HepG2 (cell line): ENCODE data around the gene CARD9.

ENCODE experiments used
- CTCF ChIP-seq: sonication (generic); formaldehyde crosslinking; IDR thresholded peaks from 2 replicates; pipeline ENCODE4 v1.5.0; 2020; ENCODE audit warnings: mild to moderate bottlenecking, missing genetic modification reagents, moderate library complexity
- E2F1 ChIP-seq: sonication (generic); formaldehyde crosslinking; IDR thresholded peaks from 2 replicates; pipeline ENCODE4 v1.5.0; 2020; ENCODE audit warnings: missing genetic modification reagents
- EZH2 ChIP-seq: conservative IDR thresholded peaks from 2 replicates; pipeline ENCODE4 v1.6.1; 2012; ENCODE audit warnings: mild to moderate bottlenecking, low read depth, low read length, moderate library complexity
- FOSL1 ChIP-seq: sonication (generic); formaldehyde crosslinking; IDR thresholded peaks from 2 replicates; pipeline ENCODE4 v1.9.0; 2021; ENCODE audit warnings: missing genetic modification reagents, borderline replicate concordance
- GABPA ChIP-seq, 2 experiments: IDR thresholded peaks; 2 replicates each; pipeline ENCODE4 v1.6.1; 2011 to 2016; ENCODE audit warnings: low read depth in 2 of 2, low read length in 1 of 2, missing biosample characterization in 1 of 2, missing genetic modification characterization in 1 of 2
- MAFK ChIP-seq, 2 experiments: IDR thresholded peaks in 1 of 2; conservative IDR thresholded peaks in 1 of 2; 2 replicates each; pipeline ENCODE4 v1.6.1; 2011; ENCODE audit warnings: improper control_type of control experiment in 2 of 2, low read length in 2 of 2
- POLR2A ChIP-seq, 2 experiments: IDR thresholded peaks; 2 replicates each; pipeline ENCODE4 v1.6.1; 2011; ENCODE audit warnings: low read depth in 2 of 2, low read length in 2 of 2, mild to moderate bottlenecking in 1 of 2, moderate library complexity in 1 of 2; ENCODE audit not compliant: insufficient read depth in 1 of 2
- RAD21 ChIP-seq: fragments of 450-650 bp; formaldehyde crosslinking; IDR thresholded peaks from 2 replicates; pipeline ENCODE4 v1.5.0; 2020; ENCODE audit warnings: mild to moderate bottlenecking
- SIN3A ChIP-seq: IDR thresholded peaks from 2 replicates; pipeline ENCODE4 v1.6.1; 2011; ENCODE audit warnings: low read depth, mild to moderate bottlenecking, control low read depth, low read length, borderline replicate concordance
- TFE3 ChIP-seq: IDR thresholded peaks from 2 replicates; pipeline ENCODE4 v1.6.1; 2016
- XRCC5 ChIP-seq: fragments of 200-400 bp; formaldehyde crosslinking; optimal IDR thresholded peaks from 2 replicates; pipeline ENCODE3; 2017; ENCODE audit warnings: mild to moderate bottlenecking, low read length
- ZHX1 ChIP-seq: sonication (generic); formaldehyde crosslinking; IDR thresholded peaks from 2 replicates; pipeline ENCODE4 v1.8.1; 2022; ENCODE audit warnings: low read depth, mild to moderate bottlenecking, missing genetic modification reagents
- ZZZ3 ChIP-seq: sonication (generic); formaldehyde crosslinking; IDR thresholded peaks from 2 replicates; pipeline ENCODE4 v1.4.0; 2020; ENCODE audit warnings: missing genetic modification reagents, mild to moderate bottlenecking, borderline replicate concordance

- TF ChIP-seq XRCC5 (no peak), GABPA (IDR thresholded peaks at IDR 0.05; ENCODE audit: low read depth, low read length) (no peak), GABPA (CRISPR knock-in tag; IDR thresholded peaks at IDR 0.05; ENCODE audit: low read depth) (no peak), SIN3A (no peak), ZZZ3 (CRISPR knock-in tag) (no peak), MAFK (conservative IDR thresholded peaks at IDR 0.05 in 1 of 2, IDR thresholded peaks at IDR 0.05 in 1 of 2; ENCODE audit: low read length in 2 of 2) (no peak), EZH2 (no peak), FOSL1 (CRISPR knock-in tag) (no peak), ZHX1 (CRISPR knock-in tag) (no peak), CTCF (CRISPR knock-in tag) (no peak), RAD21 (no peak), E2F1 (CRISPR knock-in tag) (no peak), TFE3 (CRISPR knock-in tag) (no peak), POLR2A (IDR thresholded peaks at IDR 0.05; ENCODE audit: insufficient read depth in 1 of 2, low read depth in 2 of 2, low read length in 2 of 2) (no peak)
Measured at GRCh38 chr9:136318776-136319241, 54.7 kb downstream of the CARD9 start.
